ENCODE results near the gene MPL.
"Not testable (repeated sequence)": the region's sequence is repeated elsewhere in the genome, so short reads cannot be mapped to it uniquely, and the experiment has no call there.

MPL gene

GRCh38 chr1:43392702-43393101, 55.1 kb downstream of the MPL start:
- H3K4me3 ChIP-seq (ENCODE audit: low read depth, low read length) = no peak overlapping the region
- no peak for DNase-seq (ENCODE audit: low read depth)
- TF ChIP-seq CTCF (conservative IDR thresholded peaks at IDR 0.05; ENCODE audit: low read depth, low read length) = no peak

- DNase-seq (ENCODE audit: low read depth) = no peak
- no peak for TF ChIP-seq CTCF (conservative IDR thresholded peaks at IDR 0.05; ENCODE audit: low read depth, low read length)
- H3K4me3 ChIP-seq (ENCODE audit: low read depth, low read length) = no peak overlapping the region
Observed at GRCh38 chr1:43395523-43395922, 57.9 kb downstream of the MPL start.

GRCh38 chr1:43396059-43396458, 58.4 kb downstream of the MPL start:
- peak; percentile 11 for DNase-seq (ENCODE audit: low read depth)
- TF ChIP-seq CTCF (conservative IDR thresholded peaks at IDR 0.05; ENCODE audit: low read depth, low read length) = no peak
- H3K4me3 ChIP-seq (ENCODE audit: low read depth, low read length) = no peak overlapping the region

- no peak for DNase-seq (ENCODE audit: low read depth)
- H3K4me3 ChIP-seq (ENCODE audit: low read depth, low read length) = no peak overlapping the region
- no peak for TF ChIP-seq CTCF (conservative IDR thresholded peaks at IDR 0.05; ENCODE audit: low read depth, low read length)
Observed at GRCh38 chr1:43398227-43398626, 60.6 kb downstream of the MPL start.

GRCh38 chr1:43400441-43400840, 62.8 kb downstream of the MPL start:
- not testable (repeated sequence) for H3K4me3 ChIP-seq (ENCODE audit: low read depth, low read length); DNase-seq (ENCODE audit: low read depth)

- TF ChIP-seq CTCF (conservative IDR thresholded peaks at IDR 0.05; ENCODE audit: low read depth, low read length) = no peak
- no peak overlapping the region for H3K4me3 ChIP-seq (ENCODE audit: low read depth, low read length)
- DNase-seq (ENCODE audit: low read depth) = no peak
Observed at GRCh38 chr1:43402089-43402865, 64.7 kb downstream of the MPL start.

Measured in choroid plexus epithelial cell (primary cell).